Measurements from ENCODE around the gene ALKBH1. TPM values are rescaled to one million over a fixed set of nuclear protein-coding genes. Genes with fewer than 3 reads are reported as not detected.

The ALKBH1 gene
- total RNA-seq, 1 donor from 2014 or later, result 15.2 TPM

- TF ChIP-seq CTCF (IDR thresholded peaks at IDR 0.05; ENCODE audit: insufficient read depth, low read depth, low read length), result no peak
- no peak for TF ChIP-seq EZH2 (IDR thresholded peaks at IDR 0.05; ENCODE audit: insufficient read depth, low read length)
Measured at GRCh38 chr14:77722301-77722700, 14.5 kb upstream of the ALKBH1 start.

GRCh38 chr14:77721437-77721836 is 13.6 kb upstream of the ALKBH1 start:
- H3K27ac Mint-ChIP-seq (ENCODE audit: unreplicated experiment), result no peak overlapping the region
- H3K27me3 Mint-ChIP-seq (ENCODE audit: low read depth, unreplicated experiment), result no peaks in the 10 kb centered on the region
- FAIRE-seq (no peak), DNase-seq (ENCODE audit: low read depth) (no peak)
- Histone ChIP-seq H3K36me3 (ENCODE audit: insufficient read depth, low read length) (peaks cover 57% of the 10 kb centered on the region), H3K9me3 (ENCODE audit: insufficient read depth, low read depth, low read length) (no peaks in the 10 kb centered on the region), H3K27ac (ENCODE audit: low read depth, low read length) (no peak overlapping the region), H3K4me1 (ENCODE audit: insufficient read depth, low read length) (no peaks in the 10 kb centered on the region), H4K20me1 (ENCODE audit: insufficient read depth, low read length) (peaks cover 16% of the 10 kb centered on the region), H3K4me2 (ENCODE audit: low read length) (no peak overlapping the region), H3K27me3 (ENCODE audit: insufficient read depth, low read length) (no peaks in the 10 kb centered on the region), H2AFZ (ENCODE audit: low read depth, low read length) (no peak overlapping the region), H3K9ac (ENCODE audit: low read length) (no peak overlapping the region), H3K79me2 (ENCODE audit: insufficient read depth, low read length) (peaks cover 12% of the 10 kb centered on the region), H3K4me3 (ENCODE audit: insufficient read depth, low read depth, low read length) (no peak overlapping the region)
- H3K4me1 Mint-ChIP-seq (ENCODE audit: low read depth, unreplicated experiment), result no peaks in the 10 kb centered on the region
- peaks cover 7% of the 10 kb centered on the region for H3K36me3 Mint-ChIP-seq (ENCODE audit: low read depth, unreplicated experiment)
- TF ChIP-seq EZH2 (IDR thresholded peaks at IDR 0.05; ENCODE audit: insufficient read depth, low read length) (no peak), CTCF (IDR thresholded peaks at IDR 0.05; ENCODE audit: insufficient read depth, low read depth, low read length) (no peak)
- no peak overlapping the region for H3K4me3 Mint-ChIP-seq (ENCODE audit: unreplicated experiment)
- no peaks in the 10 kb centered on the region for H3K9me3 Mint-ChIP-seq (ENCODE audit: unreplicated experiment)

More at GRCh38 chr14:77722301-77722700, 14.5 kb upstream of the ALKBH1 start:
- no peaks in the 10 kb centered on the region for H3K9me3 ChIP-seq (ENCODE audit: insufficient read depth, low read depth, low read length)
- DNase-seq (ENCODE audit: low read depth) (no peak), FAIRE-seq (no peak)
- no peak overlapping the region for H3K9ac ChIP-seq (ENCODE audit: low read length)
- no peaks in the 10 kb centered on the region for H3K27me3 Mint-ChIP-seq (ENCODE audit: low read depth, unreplicated experiment)
- H2AFZ ChIP-seq (ENCODE audit: low read depth, low read length), result no peak overlapping the region
- no peaks in the 10 kb centered on the region for H3K4me1 Mint-ChIP-seq (ENCODE audit: low read depth, unreplicated experiment)
- H3K4me2 ChIP-seq (ENCODE audit: low read length), result no peak overlapping the region
- peaks cover 12% of the 10 kb centered on the region for H3K79me2 ChIP-seq (ENCODE audit: insufficient read depth, low read length)
- H3K36me3 Mint-ChIP-seq (ENCODE audit: low read depth, unreplicated experiment), result peaks cover 8% of the 10 kb centered on the region
- no peak overlapping the region for H3K4me3 Mint-ChIP-seq (ENCODE audit: unreplicated experiment)
- no peaks in the 10 kb centered on the region for H3K4me1 ChIP-seq (ENCODE audit: insufficient read depth, low read length)
- H4K20me1 ChIP-seq (ENCODE audit: insufficient read depth, low read length), result peaks cover 16% of the 10 kb centered on the region
- H3K27me3 ChIP-seq (ENCODE audit: insufficient read depth, low read length), result no peaks in the 10 kb centered on the region
- no peak overlapping the region for H3K4me3 ChIP-seq (ENCODE audit: insufficient read depth, low read depth, low read length)
- no peak overlapping the region for H3K27ac Mint-ChIP-seq (ENCODE audit: unreplicated experiment)
- H3K27ac ChIP-seq (ENCODE audit: low read depth, low read length), result no peak overlapping the region
- no peaks in the 10 kb centered on the region for H3K9me3 Mint-ChIP-seq (ENCODE audit: unreplicated experiment)
- peaks cover 49% of the 10 kb centered on the region for H3K36me3 ChIP-seq (ENCODE audit: insufficient read depth, low read length)

- Mint-ChIP-seq H3K4me3 (ENCODE audit: unreplicated experiment) (no peak overlapping the region), H3K27ac (ENCODE audit: unreplicated experiment) (no peak overlapping the region), H3K27me3 (ENCODE audit: low read depth, unreplicated experiment) (no peaks in the 10 kb centered on the region), H3K9me3 (ENCODE audit: unreplicated experiment) (no peaks in the 10 kb centered on the region), H3K36me3 (ENCODE audit: low read depth, unreplicated experiment) (peaks cover 6% of the 10 kb centered on the region), H3K4me1 (ENCODE audit: low read depth, unreplicated experiment) (no peaks in the 10 kb centered on the region)
- Histone ChIP-seq H3K4me2 (ENCODE audit: low read length) (no peak overlapping the region), H4K20me1 (ENCODE audit: insufficient read depth, low read length) (peaks cover 21% of the 10 kb centered on the region), H3K4me1 (ENCODE audit: insufficient read depth, low read length) (no peaks in the 10 kb centered on the region), H3K4me3 (ENCODE audit: insufficient read depth, low read depth, low read length) (no peak overlapping the region), H2AFZ (ENCODE audit: low read depth, low read length) (no peak overlapping the region), H3K36me3 (ENCODE audit: insufficient read depth, low read length) (peaks cover 51% of the 10 kb centered on the region), H3K9me3 (ENCODE audit: insufficient read depth, low read depth, low read length) (no peaks in the 10 kb centered on the region), H3K9ac (ENCODE audit: low read length) (no peak overlapping the region), H3K27me3 (ENCODE audit: insufficient read depth, low read length) (no peaks in the 10 kb centered on the region), H3K79me2 (ENCODE audit: insufficient read depth, low read length) (peaks cover 25% of the 10 kb centered on the region), H3K27ac (ENCODE audit: low read depth, low read length) (no peak overlapping the region)
- TF ChIP-seq CTCF (IDR thresholded peaks at IDR 0.05; ENCODE audit: insufficient read depth, low read depth, low read length) (no peak), EZH2 (IDR thresholded peaks at IDR 0.05; ENCODE audit: insufficient read depth, low read length) (no peak)
- FAIRE-seq, result no peak
- no peak for DNase-seq (ENCODE audit: low read depth)
Measured at GRCh38 chr14:77717608-77718305, 9.9 kb upstream of the ALKBH1 start.
